ENCODE measurements around the gene TBC1D22A.

Gene TBC1D22A

GRCh38 chr22:47101321-47101885 is 339.0 kb downstream of the TBC1D22A start:
- no peaks in the 10 kb centered on the region for H3K9me3 ChIP-seq (ENCODE audit: severe bottlenecking)
- TF ChIP-seq CTCF (IDR thresholded peaks at IDR 0.05; ENCODE audit: low read depth, low read length) = no peak
- H3K36me3 ChIP-seq = no peaks in the 10 kb centered on the region
- H3K27me3 ChIP-seq (ENCODE audit: insufficient read depth, low read depth, severe bottlenecking) = no peaks in the 10 kb centered on the region
- H3K27ac ChIP-seq = no peak overlapping the region
- no peak for DNase-seq
- no peak overlapping the region for H3K4me3 ChIP-seq (ENCODE audit: low read depth, low read length)

DNA sequence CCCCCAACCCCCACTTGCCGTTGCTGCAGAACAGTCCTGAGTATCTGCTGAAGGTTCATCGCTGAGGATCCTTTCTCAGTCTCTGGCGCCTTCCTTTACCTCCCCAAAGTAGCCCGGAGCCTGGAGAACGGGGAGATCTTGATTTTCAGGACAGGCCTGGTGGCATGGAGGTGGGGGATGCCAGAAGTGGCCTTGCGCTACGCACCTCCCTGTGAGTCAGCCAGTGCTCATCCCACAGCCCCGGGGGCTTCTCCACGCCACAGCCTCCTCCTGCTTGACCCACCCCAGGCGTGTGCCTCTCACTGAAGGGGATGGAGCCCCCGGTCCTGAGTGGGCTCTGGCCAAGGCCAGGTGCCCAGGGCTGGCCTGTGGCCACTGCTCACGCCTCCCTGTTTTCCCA is 339.6 kb downstream of the TBC1D22A start:
- no peaks in the 10 kb centered on the region for H3K27me3 ChIP-seq (ENCODE audit: insufficient read depth, low read depth, severe bottlenecking)
- DNase-seq = no peak
- H3K4me3 ChIP-seq (ENCODE audit: low read depth, low read length) = no peak overlapping the region
- no peaks in the 10 kb centered on the region for H3K36me3 ChIP-seq
- H3K27ac ChIP-seq = no peak overlapping the region
- no peaks in the 10 kb centered on the region for H3K9me3 ChIP-seq (ENCODE audit: severe bottlenecking)
- TF ChIP-seq CTCF (IDR thresholded peaks at IDR 0.05; ENCODE audit: low read depth, low read length) = no peak

DNA sequence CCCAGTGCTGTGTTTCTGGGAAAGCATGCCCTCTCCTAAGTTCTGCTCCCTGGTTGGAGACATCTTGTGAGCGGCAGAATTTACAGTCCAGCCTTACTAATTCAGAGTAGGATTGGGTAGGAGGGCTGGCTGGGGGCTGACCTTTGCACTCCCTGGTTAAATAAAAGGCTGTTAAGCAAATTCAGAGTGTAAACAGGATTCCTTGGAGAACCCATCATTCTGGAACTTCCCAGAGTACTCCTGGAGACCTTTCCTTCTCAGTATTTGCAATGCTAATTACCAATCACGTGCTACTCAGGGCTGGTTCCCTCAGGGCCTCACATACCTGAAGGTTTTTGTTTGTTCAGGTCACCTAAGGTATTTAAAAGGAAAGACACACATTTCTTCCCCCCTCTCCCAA is 340.2 kb downstream of the TBC1D22A start:
- DNase-seq = no peak
- Histone ChIP-seq H3K27me3 (ENCODE audit: insufficient read depth, low read depth, severe bottlenecking) (no peaks in the 10 kb centered on the region), H3K4me3 (ENCODE audit: low read depth, low read length) (no peak overlapping the region), H3K9me3 (ENCODE audit: severe bottlenecking) (no peaks in the 10 kb centered on the region), H3K36me3 (no peaks in the 10 kb centered on the region), H3K27ac (no peak overlapping the region)
- no peak for TF ChIP-seq CTCF (IDR thresholded peaks at IDR 0.05; ENCODE audit: low read depth, low read length)

GRCh38 chr22:47105085-47105484 is 342.6 kb downstream of the TBC1D22A start:
- no peaks in the 10 kb centered on the region for H3K9me3 ChIP-seq (ENCODE audit: severe bottlenecking)
- H3K36me3 ChIP-seq = no peaks in the 10 kb centered on the region
- H3K4me3 ChIP-seq (ENCODE audit: low read depth, low read length) = no peak overlapping the region
- TF ChIP-seq CTCF (IDR thresholded peaks at IDR 0.05; ENCODE audit: low read depth, low read length) = no peak
- DNase-seq = no peak
- no peak overlapping the region for H3K27ac ChIP-seq
- no peaks in the 10 kb centered on the region for H3K27me3 ChIP-seq (ENCODE audit: insufficient read depth, low read depth, severe bottlenecking)

DNA sequence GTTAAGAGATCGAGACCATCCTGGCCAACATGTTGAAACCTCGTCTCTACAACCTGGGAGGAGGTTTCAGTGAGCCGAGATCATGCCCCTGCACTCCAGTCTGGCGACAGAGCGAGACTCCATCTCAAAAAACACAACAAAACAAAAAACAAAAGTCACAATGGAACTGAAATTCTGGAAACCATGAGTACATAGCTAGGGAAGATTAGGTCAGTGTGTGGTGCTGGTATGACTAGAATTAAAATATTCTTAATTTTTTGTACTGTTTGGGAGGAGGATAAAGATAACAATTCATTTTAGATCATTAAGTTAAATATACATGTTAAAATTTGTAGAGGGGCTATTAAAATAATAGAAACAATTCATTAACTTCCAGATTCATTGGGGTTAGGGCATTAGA is 344.4 kb downstream of the TBC1D22A start:
- no peak for DNase-seq
- Histone ChIP-seq H3K4me3 (ENCODE audit: low read depth, low read length) (no peak overlapping the region), H3K27me3 (ENCODE audit: insufficient read depth, low read depth, severe bottlenecking) (no peaks in the 10 kb centered on the region), H3K36me3 (no peaks in the 10 kb centered on the region), H3K9me3 (ENCODE audit: severe bottlenecking) (no peaks in the 10 kb centered on the region), H3K27ac (no peak overlapping the region)
- no peak for TF ChIP-seq CTCF (IDR thresholded peaks at IDR 0.05; ENCODE audit: low read depth, low read length)

DNA sequence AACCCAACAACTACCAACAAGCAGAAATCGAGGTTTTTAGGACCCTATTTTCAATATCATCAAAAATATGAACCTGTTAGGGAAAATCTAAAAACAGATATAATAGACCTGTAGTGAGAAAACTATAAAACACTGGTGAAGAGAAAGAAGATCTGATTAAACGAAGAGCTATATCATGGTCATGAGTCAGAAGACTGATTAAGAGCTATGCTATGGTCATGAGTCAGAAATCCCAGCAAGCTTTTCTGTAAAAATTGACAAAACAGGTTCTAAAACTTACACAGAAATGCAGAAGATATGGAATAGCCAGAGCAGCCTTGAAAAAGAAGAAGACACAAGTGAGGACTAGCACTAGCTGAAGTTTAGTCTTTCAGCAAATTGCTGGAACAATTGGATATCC is 345.0 kb downstream of the TBC1D22A start:
- Histone ChIP-seq H3K9me3 (ENCODE audit: severe bottlenecking) (no peaks in the 10 kb centered on the region), H3K36me3 (no peaks in the 10 kb centered on the region), H3K27me3 (ENCODE audit: insufficient read depth, low read depth, severe bottlenecking) (no peaks in the 10 kb centered on the region), H3K27ac (no peak overlapping the region), H3K4me3 (ENCODE audit: low read depth, low read length) (no peak overlapping the region)
- no peak for TF ChIP-seq CTCF (IDR thresholded peaks at IDR 0.05; ENCODE audit: low read depth, low read length)
- no peak for DNase-seq
